ENCODE data around the gene FKBP5. TPM values are rescaled to one million over a fixed set of nuclear protein-coding genes. Genes with fewer than 3 reads are reported as not detected.
A peak's percentile ranks its signal among the peaks of the same experiment; 100 is the strongest.

The FKBP5 gene
- total RNA-seq, 4 donors from 2014 or later, result 304 to 768 (median 608) TPM

DNA sequence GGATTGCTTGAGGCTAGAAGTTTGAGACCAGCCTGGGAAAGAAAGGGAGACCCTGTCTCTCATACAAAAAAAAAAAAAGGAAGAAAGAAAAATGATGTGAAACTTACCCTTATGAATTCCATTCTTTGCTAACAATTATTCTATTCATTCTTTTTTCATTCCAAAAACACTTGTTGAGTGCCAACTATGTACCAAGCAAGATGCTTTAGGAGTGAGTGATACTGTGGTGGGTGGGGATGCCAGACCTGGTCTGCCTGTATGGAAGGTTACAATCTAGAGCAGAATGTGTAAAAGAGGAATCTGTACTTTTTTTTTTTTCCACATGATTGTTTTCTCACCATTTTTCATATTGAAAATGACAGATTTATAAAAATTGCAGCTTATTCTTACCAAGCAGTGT is 102.2 kb downstream of the FKBP5 start:
- no peak for DNase-seq (ENCODE audit: low spot score in 2 of 2)
- Histone ChIP-seq H3K27ac (peak overlapping the region; percentile 34 to 96 (median 86)), H3K4me1 (peaks cover 20 to 97% (median 76%) of the 10 kb centered on the region in 4 donors), H3K27me3 (no peaks in the 10 kb centered on the region), H3K9me3 (no peaks in the 10 kb centered on the region), H3K36me3 (peaks cover 0 to 78% (median 17%) of the 10 kb centered on the region in 3 donors), H3K4me3 (no peak overlapping the region)
- no peak for TF ChIP-seq EP300 (IDR thresholded peaks at IDR 0.05)
- no peak for TF ChIP-seq POLR2A (IDR thresholded peaks at IDR 0.05)

- no peak for DNase-seq (ENCODE audit: low spot score in 2 of 2)
- Histone ChIP-seq H3K27ac (peak overlapping the region; percentile 34 to 96 (median 86)), H3K4me1 (peaks cover 15 to 88% (median 68%) of the 10 kb centered on the region in 4 donors), H3K27me3 (no peaks in the 10 kb centered on the region), H3K36me3 (peaks cover 0 to 82% (median 17%) of the 10 kb centered on the region in 3 donors), H3K4me3 (no peak overlapping the region), H3K9me3 (no peaks in the 10 kb centered on the region)
- TF ChIP-seq CTCF (IDR thresholded peaks at IDR 0.05) (no peak), POLR2A (IDR thresholded peaks at IDR 0.05) (no peak), EP300 (IDR thresholded peaks at IDR 0.05) (peak in 1 of 2 donors; percentile 17)
These were observed 103.1 kb downstream of the FKBP5 start for GRCh38 chr6:35585658-35586057.

DNA sequence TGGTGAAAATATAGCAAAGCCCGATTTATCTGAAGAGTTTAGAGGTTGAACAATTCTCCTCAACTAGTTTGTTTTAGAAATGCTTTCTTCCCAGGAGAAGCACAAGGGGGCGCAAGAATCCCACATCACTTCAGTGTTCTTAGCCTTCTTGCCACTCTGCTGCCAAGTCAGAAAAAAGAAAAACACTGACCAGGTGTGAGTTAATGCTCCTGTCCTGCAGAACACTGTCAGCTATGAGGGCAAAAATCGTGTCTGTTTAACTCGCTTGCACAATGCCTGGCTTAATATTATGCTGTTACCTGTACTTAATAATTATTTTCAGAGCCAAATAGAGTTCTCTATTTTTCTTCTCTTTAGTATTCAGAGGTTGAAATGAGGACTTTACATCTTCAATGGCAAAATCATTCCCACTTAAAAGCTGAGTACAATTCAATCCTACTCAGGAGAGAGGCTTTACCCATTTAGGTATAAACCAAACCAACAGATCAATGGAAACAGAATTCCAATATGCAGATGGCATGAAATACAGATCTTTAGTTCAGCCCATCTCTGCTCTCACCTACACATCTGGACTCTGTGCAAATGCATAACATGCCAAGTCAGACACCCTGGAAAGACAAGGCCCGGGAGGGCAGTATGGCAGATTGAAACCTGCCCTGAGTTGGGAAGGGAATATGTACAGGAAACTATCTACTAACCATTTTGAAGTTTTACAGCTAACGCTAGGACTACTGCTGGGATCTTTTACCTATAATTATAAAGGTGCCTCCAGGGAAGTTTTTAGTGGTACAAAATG is 104.6 kb downstream of the FKBP5 start:
- 24 to 28% methylated on average over 6 of the region's 6 CpGs for WGBS, 2 donors
- Histone ChIP-seq H3K36me3 (peaks cover 0 to 82% (median 11%) of the 10 kb centered on the region in 3 donors), H3K9me3 (no peaks in the 10 kb centered on the region), H3K4me1 (peaks cover 3 to 73% (median 53%) of the 10 kb centered on the region in 4 donors), H3K4me3 (no peak overlapping the region), H3K27me3 (no peaks in the 10 kb centered on the region), H3K27ac (peak overlapping the region; percentile 34 to 96 (median 86))
- DNase-seq (ENCODE audit: low spot score in 2 of 2), result peak in 1 of 2 donors; percentile 77
- peak; percentile 54 to 80 (median 67) for TF ChIP-seq CTCF (IDR thresholded peaks at IDR 0.05)
- no peak for TF ChIP-seq POLR2A (IDR thresholded peaks at IDR 0.05)
- TF ChIP-seq EP300 (IDR thresholded peaks at IDR 0.05), result peak in 1 of 2 donors; percentile 74

- H3K4me1 ChIP-seq, result peaks cover 3 to 55% (median 39%) of the 10 kb centered on the region in 4 donors
- no peak overlapping the region for H3K4me3 ChIP-seq
- peaks cover 0 to 84% (median 15%) of the 10 kb centered on the region in 3 donors for H3K36me3 ChIP-seq
- H3K27me3 ChIP-seq, result no peaks in the 10 kb centered on the region
- no peak for DNase-seq (ENCODE audit: low spot score in 2 of 2)
- H3K27ac ChIP-seq, result peak overlapping the region; percentile 34 to 96 (median 58)
- TF ChIP-seq POLR2A (IDR thresholded peaks at IDR 0.05) (no peak), EP300 (IDR thresholded peaks at IDR 0.05) (no peak), CTCF (IDR thresholded peaks at IDR 0.05) (no peak)
- no peaks in the 10 kb centered on the region for H3K9me3 ChIP-seq
- WGBS, 2 donors, result 44 to 50% methylated on average over 2 of the region's 2 CpGs
These were observed 106.4 kb downstream of the FKBP5 start for GRCh38 chr6:35582315-35582714.

GRCh38 chr6:35581633-35582032 is 107.1 kb downstream of the FKBP5 start:
- H3K36me3 ChIP-seq, result peaks cover 0 to 84% (median 22%) of the 10 kb centered on the region in 3 donors
- H3K9me3 ChIP-seq, result no peaks in the 10 kb centered on the region
- H3K27ac ChIP-seq, result peak overlapping the region; percentile 34 to 96 (median 58)
- DNase-seq (ENCODE audit: low spot score in 2 of 2), result no peak
- no peaks in the 10 kb centered on the region for H3K27me3 ChIP-seq
- H3K4me3 ChIP-seq, result no peak overlapping the region
- peaks cover 3 to 48% (median 33%) of the 10 kb centered on the region in 4 donors for H3K4me1 ChIP-seq
- TF ChIP-seq EP300 (IDR thresholded peaks at IDR 0.05) (peak in 1 of 2 donors; percentile 23), POLR2A (IDR thresholded peaks at IDR 0.05) (no peak)
- WGBS, 2 donors, result 83 to 85% methylated on average over 6 of the region's 6 CpGs

DNA sequence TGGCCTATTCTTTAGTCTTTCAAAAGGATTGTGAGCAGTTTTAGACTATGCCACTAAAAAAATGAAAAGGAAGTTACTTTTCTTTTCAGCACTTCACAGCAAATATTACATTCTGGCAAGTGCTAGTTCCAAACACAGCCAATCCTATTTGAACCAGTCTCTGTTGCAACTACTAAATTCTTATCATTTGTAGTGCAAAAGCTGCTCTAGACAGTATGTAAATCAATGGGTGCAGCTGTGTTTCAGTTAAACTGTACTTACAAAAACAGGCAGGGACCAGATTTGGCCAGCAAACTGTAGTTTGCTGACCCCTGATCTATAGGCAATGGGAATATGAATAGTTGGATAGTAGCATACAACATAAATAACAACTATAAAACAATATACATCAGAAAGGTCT is 107.9 kb downstream of the FKBP5 start:
- Histone ChIP-seq H3K27ac (no peak overlapping the region), H3K9me3 (no peaks in the 10 kb centered on the region), H3K4me1 (peaks cover 3 to 40% (median 25%) of the 10 kb centered on the region in 4 donors), H3K27me3 (no peaks in the 10 kb centered on the region), H3K4me3 (no peak overlapping the region), H3K36me3 (peaks cover 0 to 84% (median 30%) of the 10 kb centered on the region in 3 donors)
- TF ChIP-seq POLR2A (IDR thresholded peaks at IDR 0.05) (no peak), EP300 (IDR thresholded peaks at IDR 0.05) (no peak), CTCF (IDR thresholded peaks at IDR 0.05) (no peak)
- DNase-seq (ENCODE audit: low spot score in 2 of 2), result no peak

Measured in tibial nerve (tissue), 4 donors.